ENCODE measurements around the gene CAMK1D.
"Not testable (repeated sequence)": the region's sequence is repeated elsewhere in the genome, so short reads cannot be mapped to it uniquely, and the experiment has no call there.

Gene CAMK1D

GRCh38 chr10:12353399-12354242, 4.3 kb downstream of the CAMK1D start:
- no peak for TF ChIP-seq POU6F1 (CRISPR knock-in tag; IDR thresholded peaks at IDR 0.05; ENCODE audit: borderline replicate concordance, low read depth)
- TF ChIP-seq PATZ1 (CRISPR knock-in tag; IDR thresholded peaks at IDR 0.05; ENCODE audit: borderline replicate concordance) = no peak
- TF ChIP-seq ESRRG (CRISPR knock-in tag; IDR thresholded peaks at IDR 0.05) = no peak
- no peak for TF ChIP-seq ZNF70 (CRISPR knock-in tag; IDR thresholded peaks at IDR 0.05)
- TF ChIP-seq ZFP30 (CRISPR knock-in tag; IDR thresholded peaks at IDR 0.05) = no peak
- TF ChIP-seq ZC3H10 (CRISPR knock-in tag; IDR thresholded peaks at IDR 0.05) = no peak
- TF ChIP-seq BACH2 (CRISPR knock-in tag; IDR thresholded peaks at IDR 0.05; ENCODE audit: borderline replicate concordance) = no peak
- no peak for TF ChIP-seq ZNF565 (CRISPR knock-in tag; conservative IDR thresholded peaks at IDR 0.05; ENCODE audit: low read depth)
- TF ChIP-seq TOX (CRISPR knock-in tag; IDR thresholded peaks at IDR 0.05; ENCODE audit: borderline replicate concordance) = no peak
- TF ChIP-seq ISL1 (CRISPR knock-in tag; IDR thresholded peaks at IDR 0.05) = no peak
- no peak for TF ChIP-seq CSRNP3 (CRISPR knock-in tag; IDR thresholded peaks at IDR 0.05)
- no peak for TF ChIP-seq SNAI2 (CRISPR knock-in tag; IDR thresholded peaks at IDR 0.05)
- no peak for TF ChIP-seq TSHZ2 (CRISPR knock-in tag; IDR thresholded peaks at IDR 0.05)
- TF ChIP-seq CSDC2 (CRISPR knock-in tag; IDR thresholded peaks at IDR 0.05) = no peak
- no peak for TF ChIP-seq TCF4 (CRISPR knock-in tag; IDR thresholded peaks at IDR 0.05; ENCODE audit: borderline replicate concordance)
- no peak for TF ChIP-seq ARNTL (CRISPR knock-in tag; IDR thresholded peaks at IDR 0.05; ENCODE audit: borderline replicate concordance, low read depth)
- no peak for TF ChIP-seq RARB (CRISPR knock-in tag; IDR thresholded peaks at IDR 0.05)
- ATAC-seq = no peak

- ATAC-seq = not testable (repeated sequence)
These were observed 5.3 kb downstream of the CAMK1D start for GRCh38 chr10:12354696-12355095.

- TF ChIP-seq ZFP30 (CRISPR knock-in tag; IDR thresholded peaks at IDR 0.05) (no peak), BACH2 (CRISPR knock-in tag; IDR thresholded peaks at IDR 0.05; ENCODE audit: borderline replicate concordance) (no peak), TSHZ2 (CRISPR knock-in tag; IDR thresholded peaks at IDR 0.05) (no peak), ZNF70 (CRISPR knock-in tag; IDR thresholded peaks at IDR 0.05) (no peak), ZNF8 (CRISPR knock-in tag; IDR thresholded peaks at IDR 0.05) (no peak), CREB5 (CRISPR knock-in tag; IDR thresholded peaks at IDR 0.05; ENCODE audit: low read depth) (no peak), OSR1 (CRISPR knock-in tag; IDR thresholded peaks at IDR 0.05) (no peak), SNAI2 (CRISPR knock-in tag; IDR thresholded peaks at IDR 0.05) (no peak), CSRNP3 (CRISPR knock-in tag; IDR thresholded peaks at IDR 0.05) (no peak), CSDC2 (CRISPR knock-in tag; IDR thresholded peaks at IDR 0.05) (no peak), TOX (CRISPR knock-in tag; IDR thresholded peaks at IDR 0.05; ENCODE audit: borderline replicate concordance) (no peak), ISL1 (CRISPR knock-in tag; IDR thresholded peaks at IDR 0.05) (no peak), RARB (CRISPR knock-in tag; IDR thresholded peaks at IDR 0.05) (no peak), PATZ1 (CRISPR knock-in tag; IDR thresholded peaks at IDR 0.05; ENCODE audit: borderline replicate concordance) (no peak)
- ATAC-seq = no peak
These were observed 6.0 kb downstream of the CAMK1D start for GRCh38 chr10:12355384-12355783.

Data from SK-N-SH treated with all-trans-retinoic acid at 6 μM for 48 hours (cell line).